Activated CD4-positive, alpha-beta T cell treated with anti-CD3 and anti-CD28 coated beads, Interleukin-2, amount 10 ng/mL, durations not matched to agents 24 days and 14 days (primary cell): ENCODE results near the gene TTC5. TPM values are rescaled to one million over a fixed set of nuclear protein-coding genes. Genes with fewer than 3 reads are reported as not detected.
"Not testable (repeated sequence)": the region's sequence is repeated elsewhere in the genome, so short reads cannot be mapped to it uniquely, and the experiment has no call there.

ENCODE experiments used
- DNase-seq: peaks from one replicate; pipeline ENCODE4 v3.0.0; 2022
- H3K27ac Mint-ChIP-seq: one replicate; pipeline ENCODE4 v1.8.0; 2022; ENCODE audit warnings: mild to moderate bottlenecking, mixed read lengths
- H3K27me3 Mint-ChIP-seq: one replicate; pipeline ENCODE4 v1.8.0; 2022; ENCODE audit warnings: mixed read lengths
- H3K36me3 Mint-ChIP-seq: one replicate; pipeline ENCODE4 v1.8.0; 2022; ENCODE audit warnings: low read depth, mild to moderate bottlenecking, mixed read lengths
- H3K4me1 Mint-ChIP-seq: one replicate; pipeline ENCODE4 v1.8.0; 2021; ENCODE audit warnings: mixed read lengths
- H3K4me3 Mint-ChIP-seq: one replicate; pipeline ENCODE4 v1.8.0; 2022; ENCODE audit warnings: mild to moderate bottlenecking, moderate library complexity, mixed read lengths
- H3K9me3 Mint-ChIP-seq: one replicate; pipeline ENCODE4 v1.8.0; 2021; ENCODE audit warnings: mixed read lengths
- intact Hi-C: fragments of 100-400 bp; cut with micrococcal nuclease; formaldehyde crosslinking; loops from one replicate; pipeline ENCODE4 v1.15.1; 2023
- total RNA-seq: library from RNA; stranded (reverse); gene quantifications from 2 replicates; pipeline ENCODE4 v1.2.3, GENCODE V29; 2022

Gene TTC5
- total RNA-seq, 1 donor from 2014 or later, result 39.7 TPM

DNA sequence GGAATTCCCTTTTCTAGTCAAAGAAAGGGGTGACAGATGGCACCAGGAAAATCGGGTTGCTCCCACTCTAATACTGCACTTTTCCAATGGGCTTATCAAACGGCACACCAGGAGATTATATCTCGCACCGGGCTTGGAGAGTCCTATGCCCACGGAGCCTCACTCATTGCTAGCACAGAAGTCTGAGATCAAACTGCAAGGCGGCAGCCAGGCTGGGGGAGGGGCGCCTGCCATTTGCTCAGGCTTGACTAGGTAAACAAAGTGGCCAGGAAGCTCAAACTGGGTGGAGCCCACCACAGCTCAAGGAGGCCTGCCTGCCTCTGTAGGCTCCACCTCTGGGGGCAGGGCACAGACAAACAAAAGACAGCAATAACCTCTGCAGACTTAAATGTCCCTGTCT lies 25.5 kb downstream of the TTC5 start:
- intact Hi-C loops, H3K9me3 Mint-ChIP-seq, H3K4me3 Mint-ChIP-seq, H3K27me3 Mint-ChIP-seq, H3K27ac Mint-ChIP-seq, H3K4me1 Mint-ChIP-seq: not testable (repeated sequence)
- H3K36me3 Mint-ChIP-seq, result peaks cover 56% of the 10 kb centered on the region
- peak; percentile 59 for DNase-seq

DNA sequence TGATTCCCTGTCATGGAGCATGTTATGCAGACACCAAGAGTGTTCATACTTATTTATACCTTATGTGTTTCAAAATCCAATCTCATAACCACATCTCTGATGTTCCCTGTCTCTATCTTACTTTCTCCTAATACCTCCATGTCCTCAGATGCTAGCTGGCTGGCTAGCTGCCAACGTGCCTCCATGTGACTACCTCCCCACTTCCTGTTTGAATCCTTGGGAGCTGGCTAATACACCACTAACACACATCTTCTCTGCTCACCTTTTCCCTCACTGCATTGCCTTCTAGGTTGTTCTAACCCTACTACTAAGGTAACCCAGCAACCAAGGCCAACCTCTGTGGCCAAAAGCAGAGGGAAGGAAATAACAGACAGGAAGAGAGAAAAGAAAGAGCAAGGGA lies 27.3 kb downstream of the TTC5 start:
- H3K9me3 Mint-ChIP-seq, result peaks cover 23% of the 10 kb centered on the region
- intact Hi-C loops, result no loop called here
- no peak for DNase-seq
- no peak overlapping the region for H3K27ac Mint-ChIP-seq
- H3K4me1 Mint-ChIP-seq, result peaks cover 9% of the 10 kb centered on the region
- no peaks in the 10 kb centered on the region for H3K27me3 Mint-ChIP-seq
- H3K4me3 Mint-ChIP-seq, result no peak overlapping the region
- peaks cover 49% of the 10 kb centered on the region for H3K36me3 Mint-ChIP-seq

DNA sequence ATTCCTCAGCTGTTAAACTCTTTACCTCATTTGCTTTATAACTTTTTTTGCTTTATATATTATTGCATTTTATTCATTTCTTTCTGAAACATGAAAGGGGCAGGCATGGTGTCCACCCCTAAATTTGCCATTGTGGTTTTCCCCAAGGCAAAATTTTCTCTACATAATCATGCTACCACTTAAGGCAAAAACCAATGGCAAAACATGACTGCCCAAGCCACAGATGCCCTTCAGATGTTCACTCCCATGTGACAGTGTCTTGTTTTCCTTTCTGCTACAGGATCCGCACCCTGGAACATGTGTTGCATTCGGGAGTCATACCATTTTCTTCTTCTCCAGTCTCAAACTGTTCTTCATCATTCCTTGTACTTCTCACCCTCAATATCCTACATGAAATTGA lies 28.3 kb downstream of the TTC5 start:
- peaks cover 29% of the 10 kb centered on the region for H3K9me3 Mint-ChIP-seq
- no peak overlapping the region for H3K4me3 Mint-ChIP-seq
- H3K27ac Mint-ChIP-seq, result no peak overlapping the region
- intact Hi-C loops, result no loop called here
- H3K36me3 Mint-ChIP-seq, result peaks cover 41% of the 10 kb centered on the region
- H3K27me3 Mint-ChIP-seq, result no peaks in the 10 kb centered on the region
- DNase-seq, result no peak
- peaks cover 9% of the 10 kb centered on the region for H3K4me1 Mint-ChIP-seq

DNA sequence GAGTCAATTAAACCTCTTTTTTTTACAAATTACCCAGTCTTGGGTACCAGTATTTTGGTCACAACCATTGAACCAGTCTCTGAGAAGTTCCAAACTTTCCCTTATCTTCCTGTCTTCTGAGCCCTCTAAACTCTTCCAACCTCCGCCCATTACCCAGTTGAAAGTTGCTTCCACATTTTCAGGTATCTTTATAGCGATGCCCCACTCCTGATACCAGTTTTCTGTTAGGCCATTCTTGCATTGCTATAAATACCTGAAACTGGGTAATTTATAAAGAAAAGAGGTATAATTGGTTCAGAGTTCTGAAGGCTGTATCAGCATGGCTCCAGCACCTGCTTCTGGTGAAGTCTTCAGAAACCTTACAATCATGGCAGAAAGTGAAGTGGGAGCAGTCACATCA lies 31.7 kb downstream of the TTC5 start:
- H3K27me3 Mint-ChIP-seq, result no peaks in the 10 kb centered on the region

DNA sequence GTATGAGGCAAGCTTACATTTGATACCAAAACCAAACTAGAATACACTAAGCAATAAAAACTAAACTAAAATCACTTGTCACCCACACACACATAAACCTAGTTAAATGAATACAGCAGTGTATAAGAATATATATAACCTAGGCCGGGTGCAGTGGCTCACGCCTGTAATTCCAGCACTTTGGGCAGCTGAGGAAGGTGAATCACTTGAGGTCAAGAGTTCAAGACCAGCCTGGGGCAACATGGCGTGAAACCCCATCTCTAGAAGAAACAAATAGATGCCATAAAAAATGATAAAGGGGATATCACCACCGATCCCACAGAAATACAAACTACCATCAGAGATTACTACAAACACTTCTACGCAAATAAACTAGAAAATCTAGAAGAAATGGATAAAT lies 41.4 kb downstream of the TTC5 start:
- intact Hi-C loops, H3K27me3 Mint-ChIP-seq, H3K4me1 Mint-ChIP-seq, H3K4me3 Mint-ChIP-seq, H3K27ac Mint-ChIP-seq, H3K9me3 Mint-ChIP-seq, DNase-seq, H3K36me3 Mint-ChIP-seq: not testable (repeated sequence)

More for the DNA sequence above, 31.7 kb downstream of the TTC5 start:
- intact Hi-C loops, result no loop called here
- Mint-ChIP-seq H3K4me3 (no peak overlapping the region), H3K4me1 (peaks cover 4% of the 10 kb centered on the region), H3K36me3 (peaks cover 18% of the 10 kb centered on the region), H3K27ac (no peak overlapping the region), H3K9me3 (peaks cover 40% of the 10 kb centered on the region)
- no peak for DNase-seq

DNA sequence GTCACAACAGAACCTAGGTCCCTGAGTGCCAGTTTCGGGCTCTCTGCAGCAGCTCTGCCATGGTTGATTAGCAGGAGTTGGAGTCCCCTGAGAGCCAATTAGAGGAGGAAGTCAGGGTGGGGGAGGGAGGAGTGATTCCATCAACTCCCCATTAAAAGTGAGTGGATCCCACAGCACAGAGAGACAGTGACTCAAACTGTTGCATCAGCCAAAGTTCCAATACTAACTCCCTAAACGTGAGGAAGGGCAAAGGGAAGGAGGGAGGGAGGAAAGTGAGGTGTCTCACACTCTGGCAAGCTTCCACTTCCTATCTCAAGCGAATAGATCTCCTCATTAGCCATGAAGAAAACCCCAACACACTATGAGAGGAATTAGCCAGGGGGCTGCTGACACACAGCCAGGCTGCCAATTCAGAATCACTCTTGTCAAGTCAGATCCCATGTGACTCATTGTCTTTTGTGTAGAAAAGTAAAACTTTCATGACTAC lies 43.1 kb downstream of the TTC5 start:
- intact Hi-C loops, result no loop called here
- Mint-ChIP-seq H3K9me3 (no peaks in the 10 kb centered on the region), H3K4me3 (no peak overlapping the region), H3K27me3 (no peaks in the 10 kb centered on the region), H3K36me3 (no peaks in the 10 kb centered on the region), H3K27ac (no peak overlapping the region), H3K4me1 (no peaks in the 10 kb centered on the region)
- no peak for DNase-seq

DNA sequence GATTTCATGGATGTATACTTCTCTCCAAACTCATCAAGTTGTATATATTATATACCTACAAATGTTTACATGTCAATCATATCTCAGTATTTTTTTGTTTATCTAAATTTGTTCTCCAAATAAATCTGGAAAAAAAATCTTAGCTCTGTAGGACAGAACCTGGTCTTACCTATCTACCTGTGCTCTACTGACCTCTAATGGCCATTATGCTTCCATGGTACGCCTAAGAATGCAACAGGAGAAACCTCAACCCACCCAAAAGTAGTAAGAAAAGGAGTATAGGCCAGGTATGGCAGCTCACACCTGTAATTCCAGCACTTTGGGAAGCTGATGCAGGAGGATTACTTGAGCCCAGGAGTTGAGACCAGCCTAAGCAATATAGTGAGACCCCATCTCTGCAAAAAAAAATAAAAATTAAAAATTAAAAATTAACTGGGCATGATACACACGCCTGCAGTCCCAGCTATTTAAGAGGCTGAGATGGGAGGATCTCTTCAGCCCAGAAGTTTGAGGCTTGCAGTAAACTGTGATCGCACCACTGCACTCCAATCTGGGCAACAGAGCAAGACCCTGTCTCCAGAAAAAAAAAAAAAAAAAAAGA lies 58.0 kb downstream of the TTC5 start:
- Mint-ChIP-seq H3K4me1 (no peaks in the 10 kb centered on the region), H3K4me3 (no peak overlapping the region), H3K27ac (no peak overlapping the region), H3K36me3 (no peaks in the 10 kb centered on the region), H3K9me3 (peaks cover 7% of the 10 kb centered on the region), H3K27me3 (no peaks in the 10 kb centered on the region)
- intact Hi-C loops, result no loop called here
- DNase-seq, result no peak

Other genes starting within 250 kb of the TTC5 start
- not detected in 2 replicates for gene OR4L1, start 245.9 kb downstream of the TTC5 start, total RNA-seq
- not detected in 2 replicates for gene OR4K17, start 195.2 kb downstream of the TTC5 start, total RNA-seq
- not detected in 2 replicates for gene OR4N5, start 167.1 kb downstream of the TTC5 start, total RNA-seq
- not detected in 2 replicates for gene OR11G2, start 115.1 kb downstream of the TTC5 start, total RNA-seq
- not detected in 2 replicates for gene OR11H6, start 82.2 kb downstream of the TTC5 start, total RNA-seq
- gene OR11H7, start 77.0 kb downstream of the TTC5 start, total RNA-seq, result not detected in 2 replicates
- gene OR11H4, start 66.7 kb downstream of the TTC5 start, total RNA-seq, result not detected in 2 replicates
- 60.5 and 61.8 TPM in 2 replicates for gene CCNB1IP1, start 27.3 kb upstream of the TTC5 start, total RNA-seq
- 32.0 and 33.1 TPM in 2 replicates for gene PARP2, start 37.7 kb upstream of the TTC5 start, total RNA-seq
- gene TEP1, start 107.5 kb upstream of the TTC5 start, total RNA-seq, result 34.6 and 35.8 TPM in 2 replicates
- gene KLHL33, start 130.2 kb upstream of the TTC5 start, total RNA-seq, result 0.09 TPM in 1 of 2 replicates, not detected in the other
- gene OSGEP, start 148.9 kb upstream of the TTC5 start, total RNA-seq, result 69.8 and 76.9 TPM in 2 replicates
- gene APEX1, start 149.3 kb upstream of the TTC5 start, total RNA-seq, result 239 and 242 TPM in 2 replicates
- 29.5 and 30.7 TPM in 2 replicates for gene PIP4P1, start 155.5 kb upstream of the TTC5 start, total RNA-seq
- gene PNP, start 163.5 kb upstream of the TTC5 start, total RNA-seq, result 155 and 158 TPM in 2 replicates
- 0.47 and 0.50 TPM in 2 replicates for gene RNASE10, start 199.6 kb upstream of the TTC5 start, total RNA-seq